AG09309 (cell line): ENCODE data around the gene LRP6.
"Not testable (repeated sequence)": the region's sequence is repeated elsewhere in the genome, so short reads cannot be mapped to it uniquely, and the experiment has no call there.

ENCODE experiments used
- DNase-seq: peaks from one replicate; pipeline ENCODE4 v3.0.0-alpha.2; 2010; ENCODE audit warnings: low read depth
- H3K4me3 ChIP-seq: 2 replicates; pipeline ENCODE4 v1.5.1; 2011; ENCODE audit warnings: mild to moderate bottlenecking, low read depth, low read length, moderate library complexity; ENCODE audit not compliant: control insufficient read depth
- CTCF ChIP-seq: IDR thresholded peaks from 2 replicates; pipeline ENCODE4 v1.5.1; 2011; ENCODE audit warnings: mild to moderate bottlenecking, low read depth, low read length, inconsistent platforms; ENCODE audit not compliant: insufficient read depth, control insufficient read depth; ENCODE audit errors: missing control alignments

The LRP6 gene

GRCh38 chr12:12266873-12267741 is at the start of gene LRP6:
Gene LRP6, minus strand, starts transcription at chr12:12267044. Its CDS starts 309 bp downstream, at chr12:12266735.
- TF ChIP-seq CTCF: no peak
- peak; percentile 86 for DNase-seq
- H3K4me3 ChIP-seq: peak within 1 kb of the TSS; percentile 96

DNA sequence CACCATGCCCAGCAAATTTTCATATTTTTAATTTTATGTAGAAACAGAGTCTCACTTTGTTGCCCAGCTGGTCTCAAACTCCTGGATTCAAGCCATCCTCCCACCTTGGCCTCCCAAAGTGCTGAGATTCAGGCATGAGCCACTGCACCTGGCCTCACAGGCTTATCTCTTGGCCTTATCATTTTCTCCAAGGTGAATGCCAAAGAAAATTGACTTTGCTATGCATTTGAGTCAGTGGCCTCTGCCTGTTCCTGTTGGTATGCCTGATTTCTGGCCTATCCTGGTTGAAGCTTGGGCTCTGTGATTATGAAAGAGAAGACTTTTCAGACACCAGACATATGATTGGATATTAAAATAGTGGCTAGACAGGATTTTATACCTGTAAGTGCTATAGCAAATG is 49.0 kb upstream of the LRP6 start:
- TF ChIP-seq CTCF: no peak
- no peak overlapping the region for H3K4me3 ChIP-seq
- no peak for DNase-seq

DNA sequence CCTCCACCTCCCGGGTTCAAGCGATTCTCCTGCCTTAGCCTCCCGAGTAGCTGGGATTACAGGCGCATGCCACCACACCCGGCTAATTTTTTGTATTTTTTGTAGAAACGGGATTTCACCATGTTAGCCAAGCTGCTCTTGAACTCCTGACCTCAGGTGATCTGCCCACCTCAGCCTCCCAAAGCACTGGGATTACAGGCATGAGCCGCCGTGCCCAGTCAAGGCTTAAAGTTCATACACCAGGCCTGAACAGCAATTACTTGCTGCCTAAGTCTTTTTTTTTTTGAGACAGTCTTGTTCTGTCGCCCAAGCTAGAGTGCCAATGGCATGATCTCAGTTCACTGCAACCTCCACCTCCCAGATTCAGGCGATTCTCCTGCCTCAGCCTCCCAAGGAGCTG is 43.9 kb upstream of the LRP6 start:
- not testable (repeated sequence) for H3K4me3 ChIP-seq, DNase-seq

- no peak for TF ChIP-seq CTCF
- no peak overlapping the region for H3K4me3 ChIP-seq
- no peak for DNase-seq
Measured at GRCh38 chr12:12305568-12306300, 38.9 kb upstream of the LRP6 start.

GRCh38 chr12:12302976-12303375 is 36.1 kb upstream of the LRP6 start:
- DNase-seq: no peak
- H3K4me3 ChIP-seq: no peak overlapping the region
- TF ChIP-seq CTCF: no peak

DNA sequence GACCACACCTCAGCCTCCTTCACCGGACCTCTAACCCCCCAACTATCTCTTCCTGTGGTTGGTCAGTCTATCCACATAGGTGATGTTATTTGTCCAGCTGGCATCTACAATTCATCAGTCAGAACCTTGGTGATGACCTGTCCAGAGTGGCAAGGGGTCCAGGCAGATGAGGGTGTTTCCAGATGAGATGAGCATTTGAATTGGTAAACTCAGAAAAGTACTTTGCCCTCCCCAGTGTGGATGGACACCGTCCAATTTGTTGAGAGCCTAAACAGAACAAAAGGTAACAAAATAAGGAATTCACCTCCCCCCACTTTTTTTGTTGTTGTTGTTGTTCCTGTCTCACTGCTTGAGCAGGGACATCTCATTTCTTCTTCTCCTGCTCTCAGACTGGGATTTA is 34.3 kb upstream of the LRP6 start:
- TF ChIP-seq CTCF: no peak

More for the DNA sequence above, 34.3 kb upstream of the LRP6 start:
- DNase-seq: no peak
- H3K4me3 ChIP-seq: no peak overlapping the region
